ENCODE data around the gene SPATA6L. TPM values are rescaled to one million over a fixed set of nuclear protein-coding genes. Genes with fewer than 3 reads are reported as not detected.

SPATA6L gene, protein sequence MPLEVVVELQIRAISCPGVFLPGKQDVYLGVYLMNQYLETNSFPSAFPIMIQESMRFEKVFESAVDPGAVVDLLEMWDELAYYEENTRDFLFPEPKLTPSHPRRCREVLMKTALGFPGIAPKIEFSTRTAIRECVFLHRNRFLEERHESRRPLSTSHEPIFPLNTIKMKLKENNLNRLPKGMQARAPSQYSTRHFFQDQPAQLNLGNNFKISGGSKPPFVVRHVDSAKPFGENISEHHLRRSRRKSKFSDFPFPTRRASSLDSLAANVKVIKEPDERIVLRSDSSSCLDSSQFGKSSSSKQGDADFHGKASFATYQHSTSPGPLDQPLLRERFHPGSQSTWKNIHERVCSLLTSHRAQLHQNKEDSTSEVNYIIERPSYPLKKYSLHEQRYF
- total RNA-seq = 10 to 100 TPM in 1 of 2 donors, 1 to 10 TPM in 1; 3.6 to 10.9 TPM

DNA sequence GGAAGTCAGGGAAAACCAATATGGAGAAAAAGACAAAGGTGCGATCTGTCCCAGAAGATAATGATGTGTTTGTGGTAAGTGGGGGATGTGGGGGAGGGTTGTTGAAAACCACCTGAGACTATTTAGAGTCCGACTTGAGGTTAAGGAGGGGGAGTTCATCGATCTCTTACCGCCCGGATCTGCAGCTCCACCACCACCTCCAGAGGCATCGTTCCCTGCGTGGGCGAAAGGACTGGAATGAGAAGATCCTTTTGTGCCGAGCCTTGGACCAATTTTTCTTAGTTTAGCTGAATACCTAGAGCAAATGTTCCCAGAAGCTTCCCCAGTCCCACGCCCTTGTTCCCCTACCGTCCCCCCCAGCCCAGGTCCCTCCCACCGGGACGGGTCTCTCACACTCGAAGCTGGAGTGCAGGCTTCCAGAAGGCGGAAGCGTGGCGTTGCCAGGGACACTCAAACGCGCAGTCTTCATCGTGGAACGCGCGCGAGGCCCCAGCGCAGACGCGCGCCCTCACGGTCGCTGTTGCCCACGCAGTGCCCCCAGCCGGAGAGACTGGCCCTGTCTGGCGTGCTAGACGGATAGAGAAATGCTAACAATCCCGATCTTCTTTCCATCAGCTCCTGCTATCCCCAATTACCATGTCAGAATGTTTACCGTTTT is at the start of gene SPATA6L:
Gene SPATA6L (minus strand): TSS at position 439 of the 658 bp plus-strand sequence. CDS start 230 bp downstream, at position 209.
- no peaks in the 10 kb centered on the region for H3K36me3 ChIP-seq (replicated peaks in 1 of 2; ENCODE audit: insufficient read depth in 1 of 2, low read depth in 2 of 2)
- intact Hi-C loops (cut with DNase I) = no loop called here
- H3K27me3 ChIP-seq = no peaks in the 10 kb centered on the region
- no peaks in the 10 kb centered on the region for H3K9me3 ChIP-seq
- 0 to 2% methylated on average over 15 to 36 of the region's 36 CpGs for WGBS, 2 donors
- peak; percentile 76 to 83 (median 80) for DNase-seq
- ATAC-seq = peak; percentile 58
- peaks cover 48% of the 10 kb centered on the region for H3K4me1 ChIP-seq
- TF ChIP-seq CTCF (IDR thresholded peaks at IDR 0.05) = peak in 1 of 7 experiments; percentile 8
- TF ChIP-seq POLR2A (IDR thresholded peaks at IDR 0.05) = peak; percentile 38 to 83 (median 80)
- peak within 1 kb of the TSS; percentile 17 to 29 for H3K4me3 ChIP-seq
- H3K27ac ChIP-seq = peak within 1 kb of the TSS; percentile 75 to 98 (median 88)

DNA sequence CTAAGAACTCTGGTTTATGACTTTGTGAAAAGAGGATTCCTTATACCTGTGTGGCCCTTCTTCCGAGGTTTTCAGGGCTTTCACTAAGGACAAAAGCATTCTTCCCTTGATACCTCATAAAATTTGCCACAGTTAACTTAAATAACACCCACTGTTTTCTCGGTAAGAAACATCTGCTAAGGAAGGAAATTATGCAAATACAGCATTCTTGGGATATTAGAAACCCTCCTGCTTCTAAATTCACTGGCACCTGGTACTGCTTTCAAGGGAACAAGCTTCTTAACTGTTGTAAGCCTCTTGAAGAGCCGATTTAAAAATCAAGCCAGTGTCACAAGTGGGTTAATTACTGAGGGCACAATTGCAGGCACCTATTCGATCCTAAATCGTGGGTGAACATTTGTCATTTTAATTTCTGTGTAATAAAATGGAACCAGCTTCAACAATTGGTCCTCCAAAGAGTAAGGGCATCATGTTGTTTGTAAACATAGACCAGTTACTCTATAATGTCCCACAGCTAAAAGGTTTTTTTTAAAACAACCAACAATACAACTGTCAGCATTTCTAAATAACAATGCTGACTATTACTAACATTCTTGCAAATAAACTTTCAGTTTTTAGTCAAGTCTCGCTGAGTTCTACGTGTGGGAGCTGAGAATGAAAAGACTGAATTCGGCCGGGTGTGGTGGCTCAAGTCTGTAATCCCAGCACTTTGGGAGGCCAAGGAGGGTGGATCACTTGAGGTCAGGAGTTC is 48.2 kb upstream of the SPATA6L start:
- no peaks in the 10 kb centered on the region for H3K4me1 ChIP-seq
- intact Hi-C loops (cut with DNase I) = no loop called here

DNA sequence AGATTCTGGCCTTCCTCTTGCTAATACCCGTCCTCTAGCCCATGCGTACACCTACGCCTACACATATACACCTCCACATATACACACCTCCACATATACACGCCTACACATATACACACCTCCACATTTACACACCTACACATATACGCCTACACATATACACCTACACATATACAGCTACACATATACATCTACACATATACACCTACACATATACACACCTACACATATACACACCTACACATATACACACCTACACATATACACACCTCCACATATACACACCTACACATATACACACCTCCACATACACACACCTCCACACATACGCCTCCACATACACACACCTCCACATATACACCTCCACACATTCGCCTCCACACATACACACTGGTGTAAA is 47.6 kb upstream of the SPATA6L start:
- Histone ChIP-seq H3K27me3 (no peaks in the 10 kb centered on the region), H3K36me3 (replicated peaks in 1 of 2; ENCODE audit: insufficient read depth in 1 of 2, low read depth in 2 of 2) (peaks cover 0 to 33% of the 10 kb centered on the region in 2 donors), H3K4me3 (no peak overlapping the region), H3K4me1 (no peaks in the 10 kb centered on the region), H3K27ac (no peak overlapping the region), H3K9me3 (no peaks in the 10 kb centered on the region)
- WGBS, 2 donors = 59 to 61% methylated on average over 7 of the region's 7 CpGs
- TF ChIP-seq CTCF (IDR thresholded peaks at IDR 0.05) (no peak), POLR2A (IDR thresholded peaks at IDR 0.05) (no peak)
- DNase-seq = no peak
- intact Hi-C loops (cut with DNase I) = no loop called here
- ATAC-seq = no peak

More for the DNA sequence above, 48.2 kb upstream of the SPATA6L start:
- TF ChIP-seq CTCF (IDR thresholded peaks at IDR 0.05) (no peak), POLR2A (IDR thresholded peaks at IDR 0.05) (no peak)
- Histone ChIP-seq H3K36me3 (replicated peaks in 1 of 2; ENCODE audit: insufficient read depth in 1 of 2, low read depth in 2 of 2) (peaks cover 0 to 35% of the 10 kb centered on the region in 2 donors), H3K4me3 (no peak overlapping the region), H3K9me3 (no peaks in the 10 kb centered on the region), H3K27me3 (no peaks in the 10 kb centered on the region), H3K27ac (no peak overlapping the region)
- ATAC-seq (no peak), DNase-seq (no peak)
- WGBS, 2 donors = 90 to 95% methylated on average over 9 of the region's 9 CpGs

DNA sequence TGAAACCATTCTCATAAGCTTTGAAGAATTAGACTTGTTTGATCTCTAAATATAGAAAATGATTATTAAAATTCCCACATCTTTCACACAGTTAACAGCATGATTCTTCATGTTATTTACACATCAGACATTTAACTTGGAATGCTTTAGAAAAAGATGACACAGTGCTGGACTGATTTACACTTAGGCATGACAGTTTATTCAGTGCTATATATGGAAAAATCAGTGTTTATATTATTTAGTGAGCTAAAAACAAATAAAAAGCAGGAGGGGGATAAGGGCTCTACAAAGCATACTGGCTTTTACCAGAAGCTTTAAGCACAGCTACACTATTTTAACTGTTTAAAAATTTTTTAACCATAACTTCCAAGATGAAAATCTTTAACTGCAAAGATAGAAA is 43.1 kb upstream of the SPATA6L start:
- DNase-seq = no peak
- H3K4me3 ChIP-seq = no peak overlapping the region
- no peak overlapping the region for H3K27ac ChIP-seq
- no peaks in the 10 kb centered on the region for H3K27me3 ChIP-seq
- H3K4me1 ChIP-seq = no peaks in the 10 kb centered on the region
- no peaks in the 10 kb centered on the region for H3K9me3 ChIP-seq
- intact Hi-C loops (cut with DNase I) = no loop called here
- TF ChIP-seq POLR2A (IDR thresholded peaks at IDR 0.05) = no peak
- TF ChIP-seq CTCF (IDR thresholded peaks at IDR 0.05) = no peak
- H3K36me3 ChIP-seq (replicated peaks in 1 of 2; ENCODE audit: insufficient read depth in 1 of 2, low read depth in 2 of 2) = peaks cover 0 to 9% of the 10 kb centered on the region in 2 donors
- no peak for ATAC-seq

All from body of pancreas (tissue), 4 donors.